ENCODE results near the gene COP1.
"Not testable (repeated sequence)": the region's sequence is repeated elsewhere in the genome, so short reads cannot be mapped to it uniquely, and the experiment has no call there.

COP1 gene

GRCh38 chr1:176241385-176242015, 34.4 kb upstream of the COP1 start:
- Histone ChIP-seq H3K9ac (ENCODE audit: low read length) (no peak overlapping the region), H4K12ac (ENCODE audit: low read depth, low read length) (no peak overlapping the region), H3K4me3 (ENCODE audit: low read depth, low read length) (no peak overlapping the region), H4K8ac (ENCODE audit: low read depth, low read length) (no peak overlapping the region), H2BK12ac (ENCODE audit: low read length) (no peak overlapping the region), H3K23ac (ENCODE audit: low read length) (no peak overlapping the region), H2BK5ac (ENCODE audit: low read depth, low read length, poor library complexity) (no peak overlapping the region), H4K91ac (ENCODE audit: low read depth, low read length) (no peak overlapping the region), H3K9me3 (ENCODE audit: insufficient read depth, low read depth, low read length) (no peaks in the 10 kb centered on the region), H3K4me2 (ENCODE audit: low read length) (no peak overlapping the region), H3K79me2 (ENCODE audit: control insufficient read depth, insufficient read depth, low read length, poor library complexity) (no peaks in the 10 kb centered on the region), H3K27me3 (ENCODE audit: insufficient read depth, low read length) (no peaks in the 10 kb centered on the region), H3K79me1 (ENCODE audit: low read length) (no peaks in the 10 kb centered on the region), H3K4ac (ENCODE audit: low read depth, low read length) (no peak overlapping the region), H2AFZ (ENCODE audit: insufficient read depth, low read length, poor library complexity) (no peak overlapping the region), H3K4me1 (ENCODE audit: control insufficient read depth in 1 of 2, insufficient read depth in 2 of 2, low read length in 2 of 2) (no peaks in the 10 kb centered on the region), H2BK120ac (ENCODE audit: insufficient read depth, low read length, poor library complexity) (no peak overlapping the region), H3K18ac (ENCODE audit: low read length) (no peak overlapping the region), H2AK5ac (ENCODE audit: low read length) (no peak overlapping the region), H3K36me3 (ENCODE audit: control insufficient read depth in 1 of 2, insufficient read depth in 2 of 2, low read length in 2 of 2) (no peaks in the 10 kb centered on the region), H3K14ac (ENCODE audit: low read length) (no peak overlapping the region), H3K27ac (ENCODE audit: low read depth, low read length) (no peak overlapping the region)
- no CpG with 5 or more reads among the region's 2 CpGs for WGBS (ENCODE audit: extremely low coverage, insufficient coverage, insufficient read length)
- DNase-seq, result peak; percentile 32 to 50

- not testable (repeated sequence) for H3K4me1 ChIP-seq (ENCODE audit: control insufficient read depth in 1 of 2, insufficient read depth in 2 of 2, low read length in 2 of 2); H3K79me2 ChIP-seq (ENCODE audit: control insufficient read depth, insufficient read depth, low read length, poor library complexity); DNase-seq; H3K4ac ChIP-seq (ENCODE audit: low read depth, low read length); H3K4me2 ChIP-seq (ENCODE audit: low read length); H3K14ac ChIP-seq (ENCODE audit: low read length); H3K27ac ChIP-seq (ENCODE audit: low read depth, low read length); H3K23ac ChIP-seq (ENCODE audit: low read length); H4K91ac ChIP-seq (ENCODE audit: low read depth, low read length); H4K8ac ChIP-seq (ENCODE audit: low read depth, low read length); H2AFZ ChIP-seq (ENCODE audit: insufficient read depth, low read length, poor library complexity); H2BK5ac ChIP-seq (ENCODE audit: low read depth, low read length, poor library complexity); H2BK12ac ChIP-seq (ENCODE audit: low read length); H3K36me3 ChIP-seq (ENCODE audit: control insufficient read depth in 1 of 2, insufficient read depth in 2 of 2, low read length in 2 of 2); H3K9ac ChIP-seq (ENCODE audit: low read length); H3K9me3 ChIP-seq (ENCODE audit: insufficient read depth, low read depth, low read length); H3K4me3 ChIP-seq (ENCODE audit: low read depth, low read length); H4K12ac ChIP-seq (ENCODE audit: low read depth, low read length); H3K27me3 ChIP-seq (ENCODE audit: insufficient read depth, low read length); H3K79me1 ChIP-seq (ENCODE audit: low read length); H3K18ac ChIP-seq (ENCODE audit: low read length); H2BK120ac ChIP-seq (ENCODE audit: insufficient read depth, low read length, poor library complexity); H2AK5ac ChIP-seq (ENCODE audit: low read length)
- no CpG with 5 or more reads among the region's 3 CpGs for WGBS (ENCODE audit: extremely low coverage, insufficient coverage, insufficient read length)
Measured at GRCh38 chr1:176233657-176234056, 26.6 kb upstream of the COP1 start.

- Histone ChIP-seq H2AK5ac (ENCODE audit: low read length) (no peak overlapping the region), H2BK12ac (ENCODE audit: low read length) (no peak overlapping the region), H2AFZ (ENCODE audit: insufficient read depth, low read length, poor library complexity) (no peak overlapping the region), H3K9me3 (ENCODE audit: insufficient read depth, low read depth, low read length) (peaks cover 4% of the 10 kb centered on the region), H3K18ac (ENCODE audit: low read length) (no peak overlapping the region), H3K79me2 (ENCODE audit: control insufficient read depth, insufficient read depth, low read length, poor library complexity) (no peaks in the 10 kb centered on the region), H3K23ac (ENCODE audit: low read length) (no peak overlapping the region), H3K4me3 (ENCODE audit: low read depth, low read length) (no peak overlapping the region), H4K91ac (ENCODE audit: low read depth, low read length) (no peak overlapping the region), H3K4me2 (ENCODE audit: low read length) (no peak overlapping the region), H2BK5ac (ENCODE audit: low read depth, low read length, poor library complexity) (no peak overlapping the region), H4K12ac (ENCODE audit: low read depth, low read length) (no peak overlapping the region), H4K8ac (ENCODE audit: low read depth, low read length) (no peak overlapping the region), H3K27ac (ENCODE audit: low read depth, low read length) (no peak overlapping the region), H3K36me3 (ENCODE audit: control insufficient read depth in 1 of 2, insufficient read depth in 2 of 2, low read length in 2 of 2) (no peaks in the 10 kb centered on the region), H3K4me1 (ENCODE audit: control insufficient read depth in 1 of 2, insufficient read depth in 2 of 2, low read length in 2 of 2) (no peaks in the 10 kb centered on the region), H2BK120ac (ENCODE audit: insufficient read depth, low read length, poor library complexity) (no peak overlapping the region), H3K27me3 (ENCODE audit: insufficient read depth, low read length) (no peaks in the 10 kb centered on the region), H3K4ac (ENCODE audit: low read depth, low read length) (no peak overlapping the region), H3K9ac (ENCODE audit: low read length) (no peak overlapping the region), H3K79me1 (ENCODE audit: low read length) (no peaks in the 10 kb centered on the region), H3K14ac (ENCODE audit: low read length) (no peak overlapping the region)
- DNase-seq, result no peak
- no CpG with 5 or more reads among the region's 3 CpGs for WGBS (ENCODE audit: extremely low coverage, insufficient coverage, insufficient read length)
Measured at GRCh38 chr1:176227579-176227978, 20.5 kb upstream of the COP1 start.

GRCh38 chr1:176225911-176226310, 18.8 kb upstream of the COP1 start:
- Histone ChIP-seq H3K4me3 (ENCODE audit: low read depth, low read length) (no peak overlapping the region), H3K36me3 (ENCODE audit: control insufficient read depth in 1 of 2, insufficient read depth in 2 of 2, low read length in 2 of 2) (no peaks in the 10 kb centered on the region), H4K91ac (ENCODE audit: low read depth, low read length) (no peak overlapping the region), H2BK120ac (ENCODE audit: insufficient read depth, low read length, poor library complexity) (no peak overlapping the region), H4K8ac (ENCODE audit: low read depth, low read length) (no peak overlapping the region), H3K9ac (ENCODE audit: low read length) (no peak overlapping the region), H3K4ac (ENCODE audit: low read depth, low read length) (no peak overlapping the region), H3K23ac (ENCODE audit: low read length) (no peak overlapping the region), H2AFZ (ENCODE audit: insufficient read depth, low read length, poor library complexity) (no peak overlapping the region), H2BK12ac (ENCODE audit: low read length) (no peak overlapping the region), H3K4me1 (ENCODE audit: control insufficient read depth in 1 of 2, insufficient read depth in 2 of 2, low read length in 2 of 2) (no peaks in the 10 kb centered on the region), H3K9me3 (ENCODE audit: insufficient read depth, low read depth, low read length) (peaks cover 2% of the 10 kb centered on the region), H3K27me3 (ENCODE audit: insufficient read depth, low read length) (no peaks in the 10 kb centered on the region), H2BK5ac (ENCODE audit: low read depth, low read length, poor library complexity) (no peak overlapping the region), H3K18ac (ENCODE audit: low read length) (no peak overlapping the region), H3K79me2 (ENCODE audit: control insufficient read depth, insufficient read depth, low read length, poor library complexity) (no peaks in the 10 kb centered on the region), H3K79me1 (ENCODE audit: low read length) (no peaks in the 10 kb centered on the region), H2AK5ac (ENCODE audit: low read length) (no peak overlapping the region), H4K12ac (ENCODE audit: low read depth, low read length) (no peak overlapping the region), H3K4me2 (ENCODE audit: low read length) (no peak overlapping the region), H3K14ac (ENCODE audit: low read length) (no peak overlapping the region), H3K27ac (ENCODE audit: low read depth, low read length) (no peak overlapping the region)
- no peak for DNase-seq
- WGBS (ENCODE audit: extremely low coverage, insufficient coverage, insufficient read length), result no CpG with 5 or more reads among the region's 2 CpGs

Data from trophoblast cell (in vitro differentiated cells and primary cell).